GM18951 (cell line): ENCODE results near the gene CXCL5.
"Not testable (repeated sequence)": the region's sequence is repeated elsewhere in the genome, so short reads cannot be mapped to it uniquely, and the experiment has no call there.

Source experiments
- POLR2A ChIP-seq: IDR thresholded peaks from 4 replicates; pipeline ENCODE4 v1.6.1; 2011; ENCODE audit warnings: mild to moderate bottlenecking; ENCODE audit not compliant: insufficient read length, insufficient read depth; ENCODE audit errors: extremely low read depth
- in situ Hi-C: fragments of 300-500 bp; cut with MboI; formaldehyde crosslinking; loops from one replicate; pipeline ENCODE4 v1.12.0; 2022; ENCODE audit warnings: low sequenced_read_pairs, mixed read lengths, inconsistent platforms; ENCODE audit not compliant: unreplicated experiment

CXCL5 gene

DNA sequence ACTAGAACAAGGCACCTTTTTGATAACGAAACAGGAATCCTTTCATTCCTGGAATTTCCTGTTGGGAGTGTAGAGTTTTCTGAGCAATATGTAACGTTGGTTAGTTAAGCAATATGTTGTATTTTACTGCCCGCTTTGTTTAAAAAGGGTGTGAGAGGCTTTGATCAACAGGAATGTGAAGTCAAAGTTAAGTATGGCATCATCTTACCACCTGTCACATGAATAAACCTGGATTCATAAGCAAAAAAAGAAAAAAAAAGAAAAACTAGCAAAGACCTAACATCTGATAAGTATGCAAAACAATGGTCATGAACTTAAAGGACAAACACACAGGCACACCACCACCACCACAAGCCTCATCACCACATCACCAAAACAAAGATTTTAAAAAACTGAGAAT lies 7.1 kb upstream of the CXCL5 start:
- TF ChIP-seq POLR2A: no peak
- in situ Hi-C loops: no loop called here

DNA sequence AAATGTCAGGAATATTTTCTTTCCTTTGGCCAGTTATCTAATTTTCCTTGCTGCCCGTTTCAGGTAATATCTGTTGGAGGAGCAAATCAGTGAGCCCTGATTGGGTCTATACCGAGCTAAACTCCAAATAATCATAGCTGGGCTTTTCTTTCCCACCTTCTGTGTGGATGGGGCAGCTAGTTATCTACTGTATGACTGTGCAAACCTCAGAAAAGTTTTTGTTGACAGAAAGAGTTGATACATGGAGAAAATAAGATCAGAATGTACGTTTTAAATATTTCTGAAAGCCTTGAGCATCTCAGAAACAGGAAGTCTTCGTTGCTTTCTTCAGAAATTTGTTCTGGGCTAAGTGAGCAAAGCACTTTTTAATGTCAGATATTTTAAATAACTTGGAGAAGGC lies 6.2 kb upstream of the CXCL5 start:
- TF ChIP-seq POLR2A: no peak
- in situ Hi-C loops: no loop called here

DNA sequence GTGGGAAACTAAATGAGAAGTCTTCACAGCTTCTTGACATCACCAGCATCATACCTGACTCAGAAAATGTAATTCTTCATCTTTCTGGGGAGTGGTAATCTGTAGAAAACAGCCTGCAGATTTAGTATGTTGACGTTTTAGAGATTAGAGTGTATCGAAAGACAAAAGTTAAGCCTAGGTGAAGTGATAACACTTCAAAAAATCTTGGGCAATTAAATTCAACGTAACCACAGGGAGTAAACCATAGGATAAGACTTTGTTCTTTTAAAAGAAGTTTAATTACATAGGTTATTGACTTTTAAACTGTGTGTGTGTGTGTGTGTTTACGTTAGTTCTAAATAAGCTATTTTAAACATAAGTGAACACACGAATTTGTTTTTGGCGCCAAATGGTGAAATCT lies 1.8 kb upstream of the CXCL5 start:
- in situ Hi-C loops: no loop called here
- TF ChIP-seq POLR2A: no peak

DNA sequence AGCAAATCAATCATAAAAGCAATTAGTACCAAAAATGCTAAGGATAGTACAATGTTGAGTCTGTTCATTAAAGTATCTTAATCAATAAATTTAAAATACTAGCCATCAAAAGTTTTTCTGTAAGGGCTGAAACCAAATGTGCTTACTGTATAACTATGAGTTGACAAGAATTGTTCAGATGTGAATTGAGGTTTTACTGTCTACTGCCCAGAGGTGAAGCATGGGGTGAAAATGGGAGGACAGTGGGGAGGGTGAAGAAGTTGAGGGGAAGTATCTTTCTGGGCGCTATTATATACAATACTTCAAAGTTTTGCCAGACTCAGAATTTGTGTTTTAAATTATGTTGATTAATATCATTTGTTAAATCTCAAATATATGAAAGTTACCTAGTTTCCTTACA lies 6.4 kb downstream of the CXCL5 start:
- no peak for TF ChIP-seq POLR2A
- in situ Hi-C loops: no loop called here

DNA sequence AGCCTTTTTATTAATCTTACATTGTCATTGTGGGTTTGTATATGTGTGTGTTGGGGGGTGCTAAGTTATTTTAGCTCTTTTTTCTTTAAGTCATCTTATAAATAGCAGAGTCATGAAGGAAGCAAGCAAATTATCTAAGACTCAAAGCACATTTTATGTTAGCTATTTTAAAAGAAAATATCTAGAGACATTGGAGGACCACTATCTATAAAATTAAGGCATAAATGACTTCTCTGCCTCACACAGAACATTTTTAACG lies 6.8 kb downstream of the CXCL5 start:
- in situ Hi-C loops: no loop called here

DNA sequence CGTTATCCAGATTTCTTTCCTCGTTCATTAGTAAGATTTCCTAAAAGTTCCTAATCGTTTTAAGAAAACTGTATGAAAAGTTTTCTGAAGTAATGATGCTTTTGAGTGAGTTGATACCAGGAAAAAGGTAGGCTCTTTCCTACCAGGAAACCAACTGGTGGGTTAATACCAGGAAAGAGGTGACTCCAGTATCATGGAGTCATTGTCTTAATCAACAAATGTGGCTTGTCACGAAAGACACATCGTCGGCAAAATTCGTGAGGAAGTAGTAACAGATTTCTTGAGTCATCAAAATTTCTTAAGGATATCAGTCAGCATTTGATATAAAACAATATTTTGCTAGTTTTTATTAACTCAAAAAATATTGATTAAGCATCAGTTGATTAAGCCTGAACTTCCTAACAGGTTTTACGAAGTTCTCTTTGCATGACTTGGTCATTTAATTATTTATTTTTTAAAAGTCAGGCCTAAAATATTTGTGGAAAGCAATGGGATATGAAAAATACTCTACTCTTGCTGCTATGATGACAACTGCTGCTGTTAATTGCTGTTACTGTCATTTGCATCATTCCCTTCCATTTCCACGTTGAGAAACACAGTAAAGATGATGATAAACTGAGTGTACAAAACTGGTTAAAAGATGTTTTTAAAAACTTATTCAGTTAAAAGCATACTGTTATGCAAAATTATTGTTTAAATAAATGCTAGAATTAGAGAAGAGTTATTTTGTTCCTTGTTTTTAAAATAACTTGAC lies 7.3 kb downstream of the CXCL5 start:
- no peak for TF ChIP-seq POLR2A
- in situ Hi-C loops: no loop called here

More for the DNA sequence above, 6.8 kb downstream of the CXCL5 start:
- TF ChIP-seq POLR2A: no peak

DNA sequence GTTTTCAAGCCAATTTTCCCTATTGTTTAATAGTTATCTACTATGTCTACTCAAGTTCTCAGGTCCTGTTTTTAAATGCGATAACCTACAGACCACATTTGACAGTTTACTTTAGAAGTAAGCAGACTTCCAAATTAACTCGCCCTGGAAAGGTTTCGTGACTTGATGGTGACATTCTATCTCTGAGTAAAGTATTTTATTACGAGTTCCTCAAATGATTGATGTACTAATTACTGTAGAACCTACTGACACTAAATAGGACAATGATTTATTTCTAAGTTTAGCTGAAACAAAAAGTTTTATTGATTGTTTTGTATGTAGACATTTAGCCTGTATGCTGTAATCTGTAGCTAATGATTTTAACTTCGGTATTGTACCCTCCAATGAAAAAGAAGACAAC lies 8.5 kb downstream of the CXCL5 start:
- in situ Hi-C loops: no loop called here
- no peak for TF ChIP-seq POLR2A

DNA sequence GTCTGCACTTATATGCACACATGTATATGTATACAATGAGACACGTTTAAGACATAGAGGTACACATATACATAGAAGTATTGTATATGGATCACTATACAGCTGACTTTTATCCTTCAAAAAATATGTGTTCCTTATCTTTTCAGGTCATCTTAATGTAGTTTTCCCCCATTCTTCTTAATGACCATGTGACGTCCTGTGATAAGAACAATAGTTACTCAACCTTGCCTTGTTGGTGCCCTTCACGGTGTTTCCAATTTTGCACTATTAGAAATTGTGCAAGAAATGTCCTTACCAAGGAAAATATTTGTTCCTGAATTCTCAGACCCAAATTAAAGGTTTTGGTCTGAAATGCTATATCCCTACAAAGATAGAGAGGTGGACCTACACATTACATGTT lies 9.4 kb downstream of the CXCL5 start:
- TF ChIP-seq POLR2A: no peak
- in situ Hi-C loops: no loop called here

DNA sequence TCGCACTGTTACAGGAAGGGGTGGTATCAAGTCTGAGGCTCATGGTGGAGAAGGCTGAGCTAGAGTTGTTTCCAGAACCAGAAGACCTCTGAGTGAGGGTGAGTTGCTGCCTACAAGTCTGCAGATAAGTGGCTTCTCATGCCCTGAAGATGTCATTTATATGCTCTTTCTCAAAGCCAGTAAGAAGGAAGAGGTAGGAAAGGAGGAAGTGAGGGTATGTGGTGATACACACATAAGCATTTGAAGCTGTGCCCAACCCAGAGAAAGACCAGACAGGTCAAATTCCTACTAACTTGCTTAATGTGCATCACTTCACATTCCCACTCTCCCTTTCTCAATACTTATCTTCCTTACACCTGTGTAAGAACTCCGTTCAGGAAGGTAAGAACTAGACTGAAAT lies 10.4 kb downstream of the CXCL5 start, which contains the start of gene PPBP:
PPBP (minus strand) TSS at position 130 of the 400 bp plus-strand sequence; CDS start at position 43, 87 bp downstream.
- no peak for TF ChIP-seq POLR2A
- in situ Hi-C loops: no loop called here

DNA sequence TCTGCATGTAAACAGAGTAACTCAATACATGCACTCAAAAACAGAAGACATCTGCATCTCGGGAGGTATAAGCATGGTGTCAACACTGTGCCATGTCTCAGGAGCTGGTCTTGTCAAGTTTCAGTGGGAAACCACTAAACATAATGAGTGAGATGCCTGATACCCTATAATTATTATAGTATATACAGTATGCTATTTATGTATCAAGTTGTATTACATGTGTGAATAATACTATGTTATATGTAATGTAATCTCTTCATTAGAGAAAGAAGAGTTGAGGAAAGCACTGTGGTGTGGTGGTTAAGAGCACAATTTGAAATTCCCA lies 13.0 kb downstream of the CXCL5 start:
- TF ChIP-seq POLR2A: no peak
- in situ Hi-C loops: no loop called here

DNA sequence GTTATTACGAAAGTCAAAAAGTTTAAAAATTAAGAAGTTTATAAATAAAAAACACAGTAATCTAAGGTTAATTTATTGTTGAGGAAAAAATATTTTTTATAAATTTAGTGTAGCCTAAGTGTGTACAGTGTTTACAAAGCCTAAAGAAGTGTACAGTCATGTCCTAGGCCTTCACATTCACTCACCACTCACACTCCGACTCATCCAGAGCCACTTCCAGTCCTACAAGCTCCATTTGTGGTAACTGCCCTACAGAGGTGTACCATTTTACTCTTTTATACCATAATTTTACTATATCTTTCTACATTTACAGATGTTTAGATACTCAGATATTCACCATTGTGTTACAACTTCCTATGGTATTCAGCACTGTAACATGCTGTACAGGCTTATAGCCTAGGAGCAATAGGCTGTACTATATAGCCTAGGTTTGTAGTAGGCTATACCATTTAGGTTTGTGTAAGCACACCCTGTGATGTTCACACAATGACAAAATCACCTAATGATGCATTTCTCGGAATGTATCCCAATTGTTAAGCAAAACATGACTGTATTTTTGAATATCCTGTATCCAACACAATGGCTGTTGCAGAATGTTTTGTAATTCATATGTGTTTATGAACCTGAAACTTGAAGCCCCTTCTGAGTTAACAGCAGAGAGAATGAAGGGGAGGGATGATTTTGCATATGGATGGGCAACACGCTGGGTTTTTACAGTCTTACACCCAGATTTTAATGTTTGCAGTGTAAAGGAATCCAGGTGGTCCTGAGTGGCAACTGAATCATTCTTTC lies 13.5 kb downstream of the CXCL5 start:
- TF ChIP-seq POLR2A: no peak
- in situ Hi-C loops: no loop called here

DNA sequence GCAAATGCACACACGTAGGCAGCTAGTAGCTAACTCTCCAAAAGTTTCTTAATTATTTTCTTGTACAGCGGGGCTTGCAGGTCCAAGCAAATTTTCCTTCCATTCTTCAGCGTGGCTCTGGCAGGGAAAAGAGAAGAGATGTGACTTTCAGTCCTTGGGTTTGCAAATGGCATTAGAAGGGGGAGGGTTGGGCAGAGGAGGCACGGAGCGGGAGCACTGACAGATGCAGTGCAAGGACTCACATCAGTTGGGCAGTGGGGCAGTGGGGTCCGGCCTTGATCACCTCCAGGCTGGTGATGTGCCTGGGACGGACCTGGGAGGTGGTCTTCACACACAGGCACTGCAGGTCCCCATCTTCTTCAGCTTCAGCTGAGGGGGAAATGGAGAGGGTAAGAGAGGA lies 17.3 kb downstream of the CXCL5 start:
- in situ Hi-C loops: not testable (repeated sequence)

DNA sequence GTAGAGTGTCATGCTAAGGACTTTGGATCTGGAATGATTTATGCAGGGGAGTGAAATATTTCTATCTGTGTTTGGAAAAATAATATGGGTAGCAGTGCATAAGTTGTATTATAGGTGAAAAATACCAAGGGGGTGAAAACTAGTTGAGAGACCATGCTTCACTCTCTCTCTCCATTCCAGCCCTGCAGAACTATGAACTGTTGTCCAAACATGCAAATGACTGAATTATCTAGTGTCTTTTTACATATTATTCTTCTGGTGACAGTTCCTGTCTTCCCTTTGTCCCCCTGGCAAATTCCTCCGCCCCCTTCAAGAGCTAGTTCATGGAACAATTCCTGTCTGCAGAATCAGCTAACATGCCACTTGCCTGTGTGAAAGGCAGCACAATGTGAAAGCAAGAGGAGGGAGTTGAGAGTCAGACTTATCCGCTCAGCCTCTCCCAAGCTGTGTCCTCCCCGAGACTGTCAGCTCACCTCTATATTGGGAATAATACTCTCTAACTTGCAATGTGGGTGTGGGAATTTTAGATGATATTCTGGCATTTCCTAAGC lies 19.0 kb downstream of the CXCL5 start:
- TF ChIP-seq POLR2A: no peak
- in situ Hi-C loops: no loop called here

DNA sequence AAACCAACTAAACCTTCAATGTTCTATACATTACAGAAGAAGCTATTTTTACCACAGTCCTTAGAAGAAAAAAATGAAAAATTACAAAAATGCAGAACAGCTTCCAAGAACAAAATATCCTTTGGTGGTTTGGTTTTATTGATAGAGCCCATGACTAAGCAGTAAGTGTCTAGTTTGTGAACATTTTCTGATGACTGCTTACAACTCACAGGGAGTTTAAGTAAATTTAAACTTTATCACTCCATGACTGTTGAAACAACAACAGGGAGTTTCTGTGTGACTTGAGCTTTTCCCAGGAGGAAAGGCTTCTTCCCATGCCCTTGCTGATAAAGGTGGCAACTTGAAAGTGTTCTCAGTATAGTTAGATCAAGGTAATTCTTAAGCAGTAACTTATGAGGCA lies 19.6 kb downstream of the CXCL5 start:
- in situ Hi-C loops: no loop called here

DNA sequence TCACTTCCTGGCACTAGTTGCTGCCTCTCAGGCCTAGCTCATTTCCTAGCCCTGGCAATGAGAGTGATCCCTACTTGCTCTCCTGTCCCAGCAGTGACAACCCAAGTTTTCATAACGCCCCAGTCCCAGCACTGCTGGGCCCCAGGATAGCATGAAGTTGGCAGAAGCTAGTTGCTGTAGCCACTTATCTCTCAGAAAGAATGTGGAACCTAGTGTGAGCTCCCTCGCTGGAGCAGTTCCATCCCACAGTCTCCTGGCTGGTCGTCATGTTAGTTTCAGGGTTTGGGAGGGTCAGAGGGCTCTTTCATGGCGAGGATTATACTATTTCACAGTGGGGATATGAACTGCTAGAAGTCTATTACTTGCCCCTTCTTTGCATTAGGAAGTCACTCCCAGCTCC lies 21.8 kb downstream of the CXCL5 start:
- in situ Hi-C loops: no loop called here

More for the DNA sequence above, 19.6 kb downstream of the CXCL5 start:
- no peak for TF ChIP-seq POLR2A

More for the DNA sequence above, 21.8 kb downstream of the CXCL5 start:
- TF ChIP-seq POLR2A: no peak
